Central memory CD4-positive, alpha-beta T cell (primary cell): ENCODE measurements around the gene GPC6.
"Not testable (repeated sequence)": the region's sequence is repeated elsewhere in the genome, so short reads cannot be mapped to it uniquely, and the experiment has no call there.

Experiments
- DNase-seq: peaks from one replicate; pipeline ENCODE4 v3.0.0; 2022
- total RNA-seq, 3 experiments: gene quantifications; one replicate each; lab custom pipeline; 2026; lab: John Stamatoyannopoulos, UW

The GPC6 gene
- 0 reads per million in 3 experiments for total RNA-seq

GRCh38 chr13:93226623-93227279, at the start of gene GPC6:
Gene GPC6, plus strand, starts transcription at chr13:93226807.
- no peak for DNase-seq

DNA sequence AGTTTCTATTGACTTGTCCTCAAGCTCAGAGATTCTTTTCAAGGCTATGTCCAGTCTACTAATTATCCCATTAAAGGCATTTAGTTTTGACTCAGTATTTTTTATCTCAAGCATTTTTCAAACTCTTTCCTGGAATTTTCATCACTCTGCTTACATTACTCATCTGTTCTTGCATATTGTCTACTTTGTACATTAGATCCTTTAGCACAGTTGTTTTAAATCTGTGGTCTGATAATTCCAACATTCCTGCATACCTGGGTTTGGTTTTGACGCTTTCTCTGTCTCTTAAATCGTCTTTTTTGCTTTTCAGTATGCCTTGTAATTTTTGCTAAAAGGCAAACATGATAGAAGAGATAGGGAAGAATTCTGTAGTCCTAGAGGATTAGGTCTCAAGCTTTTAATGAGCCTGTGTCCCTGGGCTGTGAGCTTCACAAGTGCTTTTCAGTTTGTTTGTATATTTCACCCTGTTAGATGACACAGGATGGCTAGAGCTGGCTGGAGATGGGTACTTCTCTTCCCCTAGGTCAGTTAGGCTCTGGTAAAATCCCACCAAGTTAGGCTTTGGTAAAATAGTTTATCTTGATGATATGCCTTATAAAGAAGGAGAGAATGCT, 46.1 kb upstream of the GPC6 start:
- no peak for DNase-seq

- DNase-seq, result no peak
Measured at GRCh38 chr13:93182406-93182805, 44.2 kb upstream of the GPC6 start.

- DNase-seq, result no peak
Measured at GRCh38 chr13:93183302-93183701, 43.3 kb upstream of the GPC6 start.

- DNase-seq, result no peak
Measured at GRCh38 chr13:93190006-93190405, 36.6 kb upstream of the GPC6 start.

DNA sequence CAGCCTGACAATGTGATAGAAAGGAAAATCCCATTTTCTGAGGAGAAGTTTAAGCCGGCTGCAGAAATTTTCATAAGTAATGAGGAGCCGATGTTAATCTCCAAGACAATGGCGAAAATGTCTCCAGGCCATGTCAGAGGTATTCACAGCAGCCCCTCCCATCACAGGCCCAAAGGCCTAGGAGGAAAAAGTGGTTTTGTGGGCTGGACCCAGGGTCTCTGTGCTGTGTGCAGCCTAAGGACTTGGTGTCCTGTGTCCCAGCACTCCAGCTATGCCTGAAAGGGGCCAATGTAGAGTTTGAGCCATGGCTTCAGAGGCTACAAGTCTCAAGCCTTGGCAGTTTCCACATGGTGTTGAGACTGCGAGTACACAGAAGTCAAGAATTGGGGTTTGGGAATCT, 32.9 kb upstream of the GPC6 start:
- no peak for DNase-seq

DNA sequence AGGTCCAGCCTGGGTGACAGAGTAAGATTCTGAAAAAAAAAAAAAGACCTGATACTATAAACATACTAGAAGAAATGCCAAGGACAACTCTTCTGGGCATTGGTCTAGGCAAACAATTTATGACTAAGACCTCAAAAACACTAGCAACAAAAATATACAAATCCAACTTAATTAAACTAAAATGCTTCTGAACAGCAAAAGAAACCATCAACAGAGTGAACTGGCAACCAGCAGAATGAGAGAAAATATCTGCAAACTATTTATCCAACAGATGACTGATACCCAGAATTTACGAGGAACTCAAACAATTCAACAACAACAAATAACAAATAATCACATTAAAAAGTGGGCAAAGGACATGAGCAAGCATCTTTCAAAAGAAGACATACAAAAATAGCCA, 26.8 kb upstream of the GPC6 start:
- no peak for DNase-seq

DNA sequence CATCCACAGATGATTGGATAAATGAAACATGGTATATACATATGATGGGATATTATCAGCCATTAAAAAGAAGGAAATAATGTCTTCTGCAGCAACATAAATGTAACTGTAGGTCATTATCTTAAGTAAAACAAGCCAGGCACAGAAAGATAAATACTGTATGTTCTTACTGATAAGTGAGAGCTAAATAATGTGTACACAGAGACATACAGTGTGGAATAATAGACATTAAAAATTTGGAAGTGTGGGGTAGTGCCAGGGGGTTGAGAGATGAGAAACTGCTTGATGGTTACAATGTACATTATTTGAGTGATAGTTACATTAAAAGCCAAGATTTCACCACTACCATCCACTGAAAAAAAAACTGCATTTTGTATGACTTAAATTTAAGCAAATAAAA, 26.0 kb upstream of the GPC6 start:
- no peak for DNase-seq

DNA sequence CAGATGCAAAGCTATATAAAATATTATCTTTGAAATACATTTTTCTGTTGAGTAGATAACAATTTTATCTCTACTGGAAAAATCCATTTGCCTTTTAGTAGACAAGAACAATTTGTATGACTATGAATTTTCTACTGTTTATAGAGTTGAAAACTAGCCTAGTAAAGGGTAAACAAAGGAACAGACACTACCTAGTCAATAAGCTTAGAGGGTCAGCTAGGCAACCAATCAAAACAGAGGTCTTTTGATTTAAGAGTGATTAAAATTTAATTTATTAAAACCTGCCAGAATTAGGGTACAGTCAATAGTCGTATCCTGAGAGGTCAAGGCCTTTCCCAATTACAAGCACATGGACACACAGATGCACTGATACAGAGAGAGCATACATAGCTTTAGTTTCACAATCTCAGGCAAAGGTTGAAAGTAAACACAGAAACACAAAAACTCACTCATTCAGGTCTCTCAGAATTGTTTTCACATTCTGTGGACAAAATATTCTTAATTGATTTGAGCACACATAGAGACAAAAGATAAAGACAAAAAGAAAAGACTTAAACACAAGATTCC, 24.5 kb upstream of the GPC6 start:
- DNase-seq, result no peak

GRCh38 chr13:93206778-93207392, 19.7 kb upstream of the GPC6 start:
- not testable (repeated sequence) for DNase-seq

DNA sequence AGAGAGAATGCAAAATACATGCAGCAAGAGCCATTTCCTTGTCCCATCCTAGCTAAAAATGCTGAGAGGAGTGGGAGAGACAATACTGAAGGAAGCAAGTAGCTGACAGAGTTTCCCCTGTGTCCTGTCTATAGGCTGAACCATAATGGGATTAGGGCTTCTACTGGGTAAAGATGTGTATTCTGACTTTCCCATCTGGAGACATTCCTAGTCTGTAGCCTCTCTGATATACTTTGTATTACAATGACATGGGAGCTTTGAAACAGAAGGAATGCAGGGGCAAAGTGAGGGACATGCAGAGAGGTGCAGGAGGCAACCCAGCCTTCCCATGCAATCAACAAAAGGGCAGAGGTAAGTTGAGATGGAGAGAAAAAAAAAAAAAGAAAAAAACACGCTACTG, 10.5 kb upstream of the GPC6 start:
- DNase-seq, result no peak

GRCh38 chr13:93217721-93218261, 8.8 kb upstream of the GPC6 start:
- DNase-seq, result no peak

GRCh38 chr13:93218583-93218982, 8.0 kb upstream of the GPC6 start:
- DNase-seq, result no peak

DNA sequence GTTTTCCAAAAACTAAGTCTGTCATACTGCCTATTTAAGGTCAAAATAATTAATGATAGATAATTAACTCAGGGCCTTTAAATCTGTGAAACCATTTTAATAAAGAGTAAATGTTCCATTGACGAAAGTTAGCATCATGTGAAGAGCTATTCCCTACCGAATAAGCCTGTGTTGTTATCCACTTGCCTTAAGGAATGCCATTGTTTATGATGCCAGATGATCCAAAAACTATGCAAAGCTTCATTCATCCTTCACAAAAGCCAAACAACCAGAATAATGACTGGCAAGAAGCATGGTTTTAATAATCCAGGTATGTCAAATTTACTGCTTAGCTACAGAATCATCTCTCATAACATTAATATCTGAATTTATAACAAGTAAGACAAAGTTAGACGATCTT, 6.5 kb upstream of the GPC6 start:
- no peak for DNase-seq

- DNase-seq, result no peak
Measured at GRCh38 chr13:93222976-93223375, 3.6 kb upstream of the GPC6 start.

- DNase-seq, result no peak
Measured at GRCh38 chr13:93224535-93224934, 2.1 kb upstream of the GPC6 start.

- no peak for DNase-seq
Measured at GRCh38 chr13:93225610-93226009, 997 bp upstream of the GPC6 start.

DNA sequence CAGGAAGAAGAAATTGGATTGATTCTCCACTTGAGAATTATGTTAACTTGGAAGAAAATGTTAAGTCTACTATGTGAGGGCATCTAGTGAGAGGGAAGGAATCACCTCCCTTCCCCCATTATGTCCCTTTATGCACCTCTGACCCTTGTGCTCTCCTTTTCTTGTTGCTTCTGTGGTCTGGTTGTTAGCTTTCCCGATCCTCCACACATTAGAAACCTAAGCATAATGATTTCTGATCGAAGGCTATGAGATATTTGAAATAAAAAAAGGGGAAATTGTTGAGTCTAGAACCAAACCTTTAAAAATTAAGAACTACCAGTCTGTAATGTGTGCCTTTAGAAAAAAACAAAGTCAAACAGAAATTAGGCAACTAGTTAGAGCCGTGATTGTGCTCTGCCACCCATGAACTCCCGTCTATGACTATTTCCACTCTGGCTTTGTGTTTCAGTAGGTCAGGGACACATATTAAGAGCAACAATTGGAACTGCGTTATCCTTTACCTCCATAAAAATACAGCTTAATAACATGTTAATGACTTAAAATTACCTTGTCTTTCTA, 463 bp upstream of the GPC6 start:
- DNase-seq, result no peak

- DNase-seq, result no peak
Measured at GRCh38 chr13:93227280-93227877, 772 bp downstream of the GPC6 start.

DNA sequence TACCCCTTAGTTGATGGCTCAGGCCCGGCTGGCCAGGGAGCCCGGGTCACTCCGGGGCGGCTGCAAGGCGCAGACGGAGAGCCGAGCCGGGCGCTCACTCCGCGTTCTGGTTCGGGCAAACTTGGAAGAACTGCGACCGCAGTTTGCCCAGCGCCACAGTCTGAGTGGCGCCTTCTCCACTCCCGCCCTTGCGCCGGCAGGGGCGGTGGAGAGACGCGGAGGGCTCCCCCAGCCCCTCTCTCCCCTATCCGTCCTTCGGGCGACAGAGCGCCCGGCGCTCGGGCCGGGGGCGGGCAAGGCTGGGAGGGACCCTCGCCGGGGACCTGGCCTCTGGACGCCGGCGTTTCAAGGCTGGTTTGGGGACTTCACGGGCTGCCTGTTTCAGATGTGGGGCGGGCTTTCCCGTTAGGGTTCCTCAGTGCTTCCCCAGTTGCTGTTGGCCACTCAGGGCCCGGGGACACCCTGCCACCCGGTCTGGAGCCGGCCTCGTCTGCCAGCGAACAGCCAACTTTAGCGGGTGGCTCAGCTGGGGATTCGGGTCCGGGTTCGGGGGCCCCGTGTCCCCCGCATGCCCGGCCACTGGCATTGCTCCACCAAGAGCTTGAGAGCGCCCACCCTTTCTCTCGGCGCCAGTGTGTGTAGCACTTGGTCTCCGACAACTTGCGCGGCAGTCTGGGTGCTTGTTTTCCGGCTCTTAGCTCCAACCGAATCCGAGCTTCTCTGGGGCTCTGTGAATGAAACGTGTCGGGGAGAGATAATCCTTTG, 1.5 kb downstream of the GPC6 start:
- DNase-seq, result no peak

- DNase-seq, result no peak
Measured at GRCh38 chr13:93228643-93228937, 2.0 kb downstream of the GPC6 start.

- DNase-seq, result no peak
Measured at GRCh38 chr13:93230261-93230855, 3.8 kb downstream of the GPC6 start.
